ENCODE results near the gene ADAMTS13.

ADAMTS13 gene

DNA sequence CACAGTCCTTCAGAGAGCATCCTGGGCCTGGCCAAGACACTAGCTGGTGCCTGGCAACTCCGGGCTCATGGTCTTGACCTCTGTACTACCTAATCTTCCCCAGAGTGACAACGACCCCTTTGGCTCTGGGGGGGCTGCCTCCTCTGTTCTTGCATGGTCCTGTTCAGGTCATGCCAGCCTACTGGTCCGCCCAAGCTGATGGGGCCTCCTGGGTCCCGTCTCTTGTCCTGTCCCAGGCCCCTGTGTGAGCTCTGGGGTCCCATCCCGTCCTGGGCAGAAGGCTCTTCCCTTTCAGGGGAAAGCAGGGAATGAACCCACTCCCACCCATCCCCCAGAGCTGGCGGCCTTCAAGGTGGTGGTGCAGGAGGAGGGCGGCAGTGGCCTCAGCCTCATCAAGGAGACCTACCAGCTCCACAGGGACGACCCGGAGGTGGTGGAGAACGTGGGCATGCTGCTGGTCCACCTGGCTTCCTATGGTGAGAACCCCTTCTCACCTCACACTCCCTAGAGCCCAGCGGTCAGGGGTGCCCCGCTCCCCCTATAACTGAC lies 17.6 kb upstream of the ADAMTS13 start:
- H3K27me3 Mint-ChIP-seq = no peaks in the 10 kb centered on the region
- H3K36me3 Mint-ChIP-seq = peaks cover 33% of the 10 kb centered on the region
- H3K4me3 Mint-ChIP-seq = no peak overlapping the region
- peak overlapping the region; percentile 30 for H3K27ac Mint-ChIP-seq
- ATAC-seq = no peak
- peaks cover 25% of the 10 kb centered on the region for H3K4me1 Mint-ChIP-seq
- H3K9me3 Mint-ChIP-seq = no peaks in the 10 kb centered on the region

DNA sequence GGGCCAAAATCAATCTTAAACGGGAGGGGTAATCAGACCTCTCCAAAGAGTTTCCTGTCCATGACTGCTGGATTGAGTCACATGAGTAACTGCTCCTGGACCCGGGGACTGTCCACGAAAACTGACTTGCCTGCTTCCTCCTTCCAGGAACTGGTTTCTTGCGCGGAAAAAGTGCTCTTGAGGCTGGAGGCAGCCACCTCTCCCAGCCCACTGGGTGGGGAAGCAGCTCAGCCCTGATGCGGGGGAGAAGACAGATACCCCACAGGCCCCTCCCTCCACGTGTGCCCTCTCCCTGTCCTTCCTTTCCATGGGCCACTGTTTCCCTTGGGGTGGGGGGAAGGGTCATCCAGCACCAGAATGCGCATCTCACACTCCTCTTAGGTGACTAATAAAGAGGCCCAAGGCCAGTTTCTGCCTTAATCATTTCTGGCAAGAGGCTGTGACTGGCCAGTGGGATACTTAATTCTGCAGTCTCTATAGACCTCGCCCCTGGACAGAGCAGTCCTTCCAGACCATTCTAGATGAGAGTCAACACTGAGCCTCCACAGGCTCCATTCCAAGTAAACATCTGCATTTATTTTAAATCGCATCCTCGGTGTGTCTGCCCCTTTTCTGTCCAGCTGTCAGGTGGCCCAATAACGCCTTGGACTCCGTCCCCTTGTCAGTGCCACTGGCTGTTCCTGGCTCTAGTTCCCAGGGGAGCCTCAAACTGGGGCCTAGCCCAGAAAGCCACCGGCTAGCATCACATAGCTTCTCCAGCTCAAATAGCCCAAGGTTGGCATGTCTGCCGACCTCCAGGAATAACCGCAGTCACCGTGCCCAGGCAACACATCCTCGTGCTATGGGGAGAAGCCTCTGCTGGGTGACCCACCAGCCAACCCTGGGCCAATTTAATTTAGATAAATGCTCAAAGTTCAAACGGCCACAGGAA lies 16.4 kb upstream of the ADAMTS13 start:
- Mint-ChIP-seq H3K27ac (no peak overlapping the region), H3K4me1 (peaks cover 25% of the 10 kb centered on the region), H3K27me3 (no peaks in the 10 kb centered on the region), H3K9me3 (no peaks in the 10 kb centered on the region), H3K36me3 (peaks cover 45% of the 10 kb centered on the region), H3K4me3 (no peak overlapping the region)
- ATAC-seq = no peak

DNA sequence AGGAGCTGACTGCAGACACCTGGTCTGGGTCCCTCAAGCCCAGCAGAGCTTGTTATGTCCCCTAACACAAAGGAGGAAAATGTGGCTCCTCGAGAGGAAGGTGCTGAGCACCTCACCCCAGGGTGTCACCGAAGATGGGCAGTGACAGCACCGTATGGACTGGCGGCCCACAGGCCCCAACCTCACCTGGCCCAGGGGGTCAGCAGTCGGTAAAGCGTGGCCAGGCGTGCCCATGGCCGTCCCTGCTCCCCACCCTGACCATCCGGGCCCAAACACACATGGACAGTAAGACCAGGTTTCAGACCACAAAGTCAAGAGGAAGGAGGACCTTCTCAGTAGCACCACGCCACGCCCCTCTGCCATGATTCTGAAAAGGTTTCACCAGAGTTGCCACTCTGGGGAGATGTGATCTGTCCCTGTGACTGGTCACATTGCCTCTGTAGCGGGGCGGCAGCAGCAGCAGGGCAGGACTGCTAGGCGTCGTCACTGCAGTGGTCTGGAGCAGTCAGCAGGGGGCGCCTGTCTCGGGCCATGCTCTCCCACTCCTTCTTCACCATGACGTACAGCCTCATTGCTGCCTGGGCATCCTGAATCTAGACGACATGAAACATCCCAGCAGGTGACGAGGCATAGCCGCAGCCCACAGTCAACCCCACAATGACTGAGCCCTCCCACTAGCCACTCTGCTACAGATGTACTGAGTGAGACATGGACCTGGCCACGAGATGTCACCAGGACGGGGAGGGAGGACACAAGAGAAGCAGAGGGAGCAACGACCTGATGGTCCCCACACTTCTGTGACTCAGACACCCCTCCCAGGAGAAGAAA lies 15.5 kb upstream of the ADAMTS13 start:
- H3K9me3 Mint-ChIP-seq = no peaks in the 10 kb centered on the region
- H3K36me3 Mint-ChIP-seq = peaks cover 50% of the 10 kb centered on the region
- no peak overlapping the region for H3K4me3 Mint-ChIP-seq
- H3K27ac Mint-ChIP-seq = peak overlapping the region; percentile 47
- H3K4me1 Mint-ChIP-seq = peaks cover 25% of the 10 kb centered on the region
- H3K27me3 Mint-ChIP-seq = no peaks in the 10 kb centered on the region
- ATAC-seq = peak; percentile 93

DNA sequence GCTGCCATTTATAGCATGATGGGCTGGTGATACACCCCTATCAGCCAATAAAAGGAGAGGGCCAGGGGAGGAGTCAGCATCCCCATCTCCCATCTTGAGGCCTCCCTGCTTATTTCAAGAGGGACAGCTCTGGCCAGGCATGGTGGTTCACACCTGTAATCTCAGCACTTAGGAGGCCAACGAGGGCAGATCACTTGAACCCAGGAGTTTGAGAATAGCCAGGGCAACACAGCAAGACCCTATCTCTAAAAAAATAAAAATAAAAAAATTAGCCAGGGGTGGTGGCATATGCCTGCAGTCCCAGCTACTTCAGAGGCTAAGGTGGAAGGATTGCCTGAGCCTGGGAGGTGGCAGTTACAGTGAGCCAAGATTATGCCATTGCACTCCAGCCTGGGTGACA lies 14.1 kb upstream of the ADAMTS13 start:
- Mint-ChIP-seq H3K4me1 (peaks cover 31% of the 10 kb centered on the region), H3K27me3 (no peaks in the 10 kb centered on the region), H3K27ac (no peak overlapping the region), H3K36me3 (peaks cover 62% of the 10 kb centered on the region), H3K9me3 (no peaks in the 10 kb centered on the region), H3K4me3 (no peak overlapping the region)
- no peak for ATAC-seq

DNA sequence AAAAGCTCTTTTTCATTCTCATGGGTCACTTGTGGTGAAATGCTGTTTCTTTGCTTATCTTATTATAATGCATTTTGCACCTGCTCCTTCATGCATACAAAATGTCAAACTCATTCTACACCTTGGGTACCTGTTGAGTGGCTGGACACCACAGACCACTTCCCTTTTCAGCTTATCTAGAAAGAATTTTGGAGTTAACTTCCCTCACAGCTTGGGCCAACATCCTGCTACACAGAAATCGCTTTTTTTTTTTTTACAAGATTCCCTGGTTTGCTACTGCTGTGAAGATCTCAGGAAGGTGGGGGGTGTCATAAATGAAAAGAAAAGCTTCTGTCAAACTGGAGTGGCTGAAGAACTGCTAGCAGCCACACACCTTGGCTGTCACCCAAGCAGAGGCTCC lies 7.0 kb upstream of the ADAMTS13 start:
- peaks cover 5% of the 10 kb centered on the region for H3K9me3 Mint-ChIP-seq
- peaks cover 63% of the 10 kb centered on the region for H3K4me1 Mint-ChIP-seq
- peak overlapping the region; percentile 99 for H3K27ac Mint-ChIP-seq
- peak overlapping the region; percentile 44 for H3K4me3 Mint-ChIP-seq
- no peaks in the 10 kb centered on the region for H3K27me3 Mint-ChIP-seq
- ATAC-seq = no peak
- H3K36me3 Mint-ChIP-seq = peaks cover 54% of the 10 kb centered on the region

DNA sequence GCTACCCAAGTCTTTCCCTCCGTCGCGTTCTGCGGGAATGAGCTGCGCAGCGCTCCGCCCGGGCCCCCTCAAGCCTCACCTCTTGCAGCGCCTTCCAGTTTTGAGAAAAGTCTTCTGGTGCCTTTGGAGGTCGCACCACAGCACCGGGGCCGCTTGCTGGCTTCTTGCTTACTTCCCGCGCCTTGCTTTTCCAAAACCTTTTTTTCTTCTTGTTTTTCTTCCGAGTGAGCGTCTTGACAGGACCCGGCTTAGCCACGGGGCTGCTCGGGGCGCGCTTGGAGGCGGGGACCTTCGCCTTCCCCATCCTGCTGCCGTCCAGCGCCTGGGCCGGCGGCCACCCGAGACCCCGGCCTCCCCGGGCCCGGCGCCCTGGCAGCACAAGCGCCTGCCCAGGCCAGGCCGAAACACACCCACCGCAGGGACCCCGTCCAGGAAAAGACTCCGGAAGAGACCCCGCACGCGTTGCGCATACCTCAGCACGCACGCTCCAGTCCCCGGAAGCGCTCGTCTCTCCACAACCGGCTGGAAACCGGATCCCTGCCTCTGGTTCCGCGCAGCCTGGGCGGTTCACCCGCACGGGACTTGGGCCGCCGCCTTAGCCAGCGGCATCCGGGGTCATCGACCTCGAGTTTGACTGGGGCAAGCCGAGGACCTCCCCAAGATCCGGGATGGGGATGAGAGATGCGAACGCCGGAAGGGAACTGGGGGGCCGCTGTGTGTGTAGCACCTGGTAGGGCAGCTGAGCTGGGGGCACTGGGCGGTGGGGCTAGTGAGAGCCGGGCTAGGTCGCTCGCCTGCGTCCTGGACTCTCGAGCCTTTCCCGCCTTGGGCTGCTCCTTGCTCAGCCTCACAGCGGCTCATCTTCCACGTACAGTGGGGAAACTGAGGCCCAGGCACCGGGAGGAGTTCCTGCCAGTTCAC lies 4.4 kb upstream of the ADAMTS13 start, which contains the start of gene REXO4:
REXO4 (minus strand) TSS at position 470 of the 921 bp plus-strand sequence; CDS start at position 304, 166 bp downstream.
- Mint-ChIP-seq H3K36me3 (peaks cover 34% of the 10 kb centered on the region), H3K27ac (peak within 1 kb of the TSS; percentile 99), H3K27me3 (no peaks in the 10 kb centered on the region), H3K4me3 (peak within 1 kb of the TSS; percentile 93), H3K4me1 (peaks cover 76% of the 10 kb centered on the region), H3K9me3 (peaks cover 5% of the 10 kb centered on the region)
- ATAC-seq = peak; percentile 86

DNA sequence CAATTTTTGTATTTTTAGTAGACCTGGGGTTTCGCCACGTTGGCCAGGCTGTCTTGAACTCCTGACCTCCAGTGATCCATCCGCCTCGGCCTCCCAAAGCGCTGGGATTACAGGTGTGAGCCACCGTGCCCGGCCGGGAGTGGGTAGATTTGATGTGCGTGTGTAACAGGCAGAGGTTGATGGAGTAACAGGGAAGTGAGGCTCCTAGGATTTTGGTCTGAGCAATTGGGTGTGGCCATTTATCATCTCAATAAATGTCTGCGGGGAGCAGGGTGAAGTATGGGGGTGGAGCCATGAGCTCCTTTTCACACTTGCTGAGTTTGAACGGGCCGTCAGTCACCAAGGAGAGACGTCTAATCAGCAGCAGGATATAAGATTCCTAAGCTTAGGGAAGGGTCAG lies 3.2 kb upstream of the ADAMTS13 start:
- H3K9me3 Mint-ChIP-seq = peaks cover 5% of the 10 kb centered on the region
- H3K27ac Mint-ChIP-seq = peak overlapping the region; percentile 99
- peaks cover 71% of the 10 kb centered on the region for H3K4me1 Mint-ChIP-seq
- H3K36me3 Mint-ChIP-seq = peaks cover 24% of the 10 kb centered on the region
- ATAC-seq = no peak
- H3K27me3 Mint-ChIP-seq = no peaks in the 10 kb centered on the region
- peak overlapping the region; percentile 93 for H3K4me3 Mint-ChIP-seq

DNA sequence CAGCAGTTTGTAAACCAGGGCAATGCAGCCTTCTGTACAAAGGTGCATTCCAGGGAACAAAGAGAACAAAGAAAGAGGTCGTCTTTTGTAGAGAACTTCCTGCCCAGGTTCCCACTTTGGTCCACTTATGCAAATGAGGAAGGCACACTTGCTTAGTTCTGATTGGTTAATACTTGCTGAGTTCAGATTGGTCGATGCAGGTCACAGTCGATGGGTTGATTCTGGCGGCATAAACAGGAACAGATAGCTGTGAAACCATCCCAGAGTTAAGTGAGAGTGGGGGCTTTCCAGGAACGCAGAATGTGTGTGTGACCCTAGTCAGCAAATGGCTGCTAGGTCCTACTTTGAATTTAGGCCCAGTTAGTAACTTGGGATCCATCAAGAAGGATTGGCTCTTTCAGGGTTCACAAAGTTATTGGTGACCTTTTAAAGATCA lies 1.8 kb upstream of the ADAMTS13 start:
- Mint-ChIP-seq H3K27me3 (peaks cover 13% of the 10 kb centered on the region), H3K27ac (peak overlapping the region; percentile 87), H3K4me3 (no peak overlapping the region), H3K4me1 (peaks cover 57% of the 10 kb centered on the region), H3K36me3 (peaks cover 10% of the 10 kb centered on the region), H3K9me3 (peaks cover 5% of the 10 kb centered on the region)
- peak; percentile 72 for ATAC-seq

DNA sequence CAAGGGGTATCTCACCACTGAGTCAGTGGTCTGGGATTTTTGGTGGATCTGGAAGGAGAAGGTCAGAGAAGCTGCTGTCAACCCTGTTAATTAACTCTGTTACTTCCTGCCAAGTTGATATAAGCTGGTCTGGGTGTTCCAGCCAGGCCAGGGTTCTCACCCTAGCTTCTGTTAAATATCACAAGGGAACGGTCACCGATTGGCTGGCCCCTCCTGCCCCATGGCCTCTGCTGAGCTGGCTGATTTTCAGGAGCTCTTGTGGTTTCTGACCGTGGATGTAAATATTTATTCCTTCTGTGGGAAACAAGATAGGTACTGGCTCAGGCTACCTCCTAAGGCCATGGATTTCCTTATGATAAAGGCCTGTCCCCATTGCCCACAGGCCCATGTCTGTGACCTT lies 1.0 kb downstream of the ADAMTS13 start:
- Mint-ChIP-seq H3K27me3 (peaks cover 20% of the 10 kb centered on the region), H3K9me3 (peaks cover 5% of the 10 kb centered on the region), H3K36me3 (peaks cover 10% of the 10 kb centered on the region), H3K27ac (peak overlapping the region; percentile 87), H3K4me3 (no peak overlapping the region), H3K4me1 (peaks cover 37% of the 10 kb centered on the region)
- no peak for ATAC-seq

DNA sequence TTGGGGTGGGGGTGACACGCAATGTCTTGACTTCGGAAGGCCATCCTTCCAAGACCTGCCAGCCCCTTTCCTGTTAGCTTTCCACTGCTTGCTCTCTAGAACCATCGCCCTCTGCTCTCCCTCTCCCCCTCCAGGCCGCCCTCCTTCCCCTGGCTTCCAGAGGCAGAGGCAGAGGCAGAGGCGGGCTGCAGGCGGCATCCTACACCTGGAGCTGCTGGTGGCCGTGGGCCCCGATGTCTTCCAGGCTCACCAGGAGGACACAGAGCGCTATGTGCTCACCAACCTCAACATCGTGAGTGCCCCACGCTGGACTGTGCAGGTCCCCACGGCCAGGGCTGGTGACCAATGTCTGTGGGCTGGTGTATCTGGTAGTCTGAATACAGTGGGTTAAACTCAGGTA lies 2.0 kb downstream of the ADAMTS13 start:
- ATAC-seq = no peak
- Mint-ChIP-seq H3K4me3 (no peak overlapping the region), H3K9me3 (peaks cover 3% of the 10 kb centered on the region), H3K27ac (no peak overlapping the region), H3K4me1 (peaks cover 27% of the 10 kb centered on the region), H3K36me3 (peaks cover 4% of the 10 kb centered on the region), H3K27me3 (peaks cover 20% of the 10 kb centered on the region)

DNA sequence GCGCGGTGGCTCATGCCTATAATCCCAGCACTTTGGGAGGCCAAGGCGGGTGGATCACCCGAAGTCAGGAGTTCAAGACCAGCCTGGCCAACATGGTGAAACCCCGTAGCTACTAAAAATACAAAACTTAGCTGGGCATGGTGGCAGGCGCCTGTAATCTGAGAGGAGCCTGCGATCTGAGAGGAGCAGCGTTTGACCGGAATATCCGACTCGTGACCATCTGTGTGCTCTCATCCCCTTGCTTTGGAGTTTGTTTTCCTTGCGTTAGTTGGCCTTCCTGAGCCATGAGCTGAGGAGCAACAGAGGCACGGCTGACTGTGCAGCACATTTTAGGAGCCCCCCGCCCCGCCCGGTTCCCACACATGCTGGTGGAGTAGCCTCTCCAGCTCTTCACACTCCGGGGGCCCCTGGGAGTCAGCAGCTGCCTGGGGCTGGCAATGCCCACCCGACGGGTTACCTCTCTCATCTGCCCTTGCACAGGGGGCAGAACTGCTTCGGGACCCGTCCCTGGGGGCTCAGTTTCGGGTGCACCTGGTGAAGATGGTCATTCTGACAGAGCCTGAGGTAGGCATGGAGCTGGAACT lies 3.0 kb downstream of the ADAMTS13 start:
- no peaks in the 10 kb centered on the region for H3K36me3 Mint-ChIP-seq
- peaks cover 20% of the 10 kb centered on the region for H3K27me3 Mint-ChIP-seq
- no peaks in the 10 kb centered on the region for H3K9me3 Mint-ChIP-seq
- peaks cover 29% of the 10 kb centered on the region for H3K4me1 Mint-ChIP-seq
- no peak for ATAC-seq
- H3K4me3 Mint-ChIP-seq = no peak overlapping the region
- no peak overlapping the region for H3K27ac Mint-ChIP-seq

DNA sequence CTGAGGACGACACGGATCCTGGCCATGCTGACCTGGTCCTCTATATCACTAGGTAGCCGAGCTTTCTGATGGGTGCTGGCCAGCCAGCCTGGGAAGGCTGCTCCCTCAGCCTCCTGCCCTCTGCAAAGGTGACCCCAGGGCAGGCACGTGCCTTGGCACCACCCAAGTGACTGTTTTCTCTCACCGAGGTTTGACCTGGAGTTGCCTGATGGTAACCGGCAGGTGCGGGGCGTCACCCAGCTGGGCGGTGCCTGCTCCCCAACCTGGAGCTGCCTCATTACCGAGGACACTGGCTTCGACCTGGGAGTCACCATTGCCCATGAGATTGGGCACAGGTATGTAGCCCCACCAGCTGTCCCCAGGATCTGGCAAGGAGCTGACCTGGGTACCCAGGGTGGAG lies 3.8 kb downstream of the ADAMTS13 start:
- Mint-ChIP-seq H3K27me3 (peaks cover 20% of the 10 kb centered on the region), H3K36me3 (no peaks in the 10 kb centered on the region)

DNA sequence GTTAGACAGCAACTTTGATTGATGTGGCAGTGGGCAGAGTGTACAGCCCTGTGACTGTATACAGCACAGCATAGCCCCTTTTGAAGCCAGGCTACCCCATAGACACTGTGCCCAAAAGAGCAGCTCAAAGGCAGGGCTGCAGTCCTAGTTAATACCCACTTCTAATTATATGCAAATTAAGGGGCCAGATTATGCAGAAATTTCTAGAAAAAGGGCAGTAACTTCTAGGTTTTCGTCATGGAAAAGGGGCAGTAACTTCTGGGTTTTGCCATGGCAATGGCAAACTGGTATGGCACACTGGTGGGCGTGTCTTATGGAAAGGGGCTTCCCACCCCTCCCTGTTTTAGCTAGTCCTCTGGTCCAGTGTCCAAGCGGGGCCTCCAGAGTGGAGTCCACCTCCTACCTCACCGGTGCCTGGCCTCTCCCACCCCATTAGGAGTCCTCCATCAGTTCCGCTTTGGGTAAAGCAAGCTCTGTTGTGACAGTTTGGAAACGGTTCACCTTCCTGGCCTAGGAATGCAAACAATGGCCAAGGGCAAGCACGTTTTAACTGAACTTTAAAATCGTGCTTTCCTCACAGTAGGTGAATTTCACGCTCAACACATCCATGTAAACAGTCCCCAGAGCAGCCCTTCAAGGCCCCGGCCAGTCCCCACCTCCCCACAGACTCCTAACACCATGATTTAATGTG lies 5.6 kb downstream of the ADAMTS13 start:
- Mint-ChIP-seq H3K27ac (no peak overlapping the region), H3K4me1 (peaks cover 12% of the 10 kb centered on the region), H3K36me3 (no peaks in the 10 kb centered on the region), H3K27me3 (peaks cover 20% of the 10 kb centered on the region), H3K9me3 (no peaks in the 10 kb centered on the region), H3K4me3 (peak overlapping the region; percentile 34)
- no peak for ATAC-seq

More for the DNA sequence above, 3.8 kb downstream of the ADAMTS13 start:
- ATAC-seq = no peak
- no peak overlapping the region for H3K27ac Mint-ChIP-seq
- no peak overlapping the region for H3K4me3 Mint-ChIP-seq
- no peaks in the 10 kb centered on the region for H3K9me3 Mint-ChIP-seq
- peaks cover 22% of the 10 kb centered on the region for H3K4me1 Mint-ChIP-seq
